ENCODE data around the gene MYL6B.

DNA sequence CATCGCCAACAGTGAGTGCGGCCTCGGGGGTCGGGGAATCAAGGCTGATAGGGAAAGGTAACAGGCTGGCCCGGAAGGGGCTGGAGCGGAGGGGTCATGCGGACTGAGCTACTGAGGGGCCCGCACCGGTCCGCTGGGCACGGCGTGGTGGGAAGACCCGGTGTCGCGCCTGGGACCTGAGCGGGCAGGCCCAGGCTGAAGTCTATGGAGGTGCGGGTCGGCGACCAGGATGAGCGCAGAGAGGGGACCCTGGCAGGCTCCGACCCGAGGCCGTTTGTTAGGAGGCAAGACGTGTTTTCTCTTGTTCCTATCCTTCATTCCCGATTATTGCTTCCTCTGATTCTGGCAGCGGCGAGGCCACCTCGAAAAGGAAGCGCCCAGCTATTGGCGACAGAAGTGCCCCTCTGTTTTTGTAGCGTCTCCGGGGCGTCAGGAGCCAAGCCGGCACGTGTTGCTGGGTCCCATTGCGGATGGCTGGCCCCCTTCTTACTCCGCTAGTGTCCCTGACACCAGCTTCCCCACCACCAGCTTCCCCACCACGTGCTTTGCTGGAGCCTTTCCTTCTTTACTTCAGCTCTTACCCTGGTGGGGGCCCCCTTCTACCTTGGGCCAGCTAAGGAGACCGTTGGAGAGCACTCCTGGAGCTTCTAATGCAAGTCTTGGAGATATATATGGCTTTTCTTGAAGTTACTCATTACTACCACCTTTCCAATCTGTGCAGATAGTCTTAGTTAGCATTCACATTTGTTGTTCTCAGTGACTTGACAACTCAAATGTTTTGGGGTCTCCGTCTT lies 47.4 kb upstream of the MYL6B start:
- TF ChIP-seq CTCF (conservative IDR thresholded peaks at IDR 0.05), result no peak
- peak; percentile 23; the same call in 1 of the 2 replicates for TF ChIP-seq ZFX (IDR thresholded peaks at IDR 0.05)
